GM21825 (cell line): ENCODE measurements around the gene SIK2.
"Not testable (repeated sequence)": the region's sequence is repeated elsewhere in the genome, so short reads cannot be mapped to it uniquely, and the experiment has no call there.

Source experiments
- ATAC-seq: cut with Tn5 transposase; IDR thresholded peaks from one replicate; pipeline ENCODE4 v1.9.1; 2021; ENCODE audit warnings: mild to moderate bottlenecking, moderate library complexity; ENCODE audit not compliant: unreplicated experiment

SIK2 gene

GRCh38 chr11:111620518-111620917, 18.3 kb downstream of the SIK2 start:
- ATAC-seq, result no peak

GRCh38 chr11:111623527-111624030, 21.3 kb downstream of the SIK2 start:
- no peak for ATAC-seq

- ATAC-seq, result no peak
These were observed 22.4 kb downstream of the SIK2 start for GRCh38 chr11:111624608-111625007.

- ATAC-seq, result no peak
These were observed 25.3 kb downstream of the SIK2 start for GRCh38 chr11:111627591-111627990.

- ATAC-seq, result no peak
These were observed 27.2 kb downstream of the SIK2 start for GRCh38 chr11:111629499-111629898.

- no peak for ATAC-seq
These were observed 28.9 kb downstream of the SIK2 start for GRCh38 chr11:111631024-111631665.

- no peak for ATAC-seq
These were observed 29.4 kb downstream of the SIK2 start for GRCh38 chr11:111631666-111632039.

- no peak for ATAC-seq
These were observed 30.4 kb downstream of the SIK2 start for GRCh38 chr11:111632516-111633220.

GRCh38 chr11:111633248-111633647, 31.0 kb downstream of the SIK2 start:
- no peak for ATAC-seq

- ATAC-seq, result no peak
These were observed 31.6 kb downstream of the SIK2 start for GRCh38 chr11:111633756-111634362.

- no peak for ATAC-seq
These were observed 32.9 kb downstream of the SIK2 start for GRCh38 chr11:111634981-111635705.

- no peak for ATAC-seq
These were observed 33.4 kb downstream of the SIK2 start for GRCh38 chr11:111635706-111636045.

GRCh38 chr11:111637885-111638284, 35.6 kb downstream of the SIK2 start:
- no peak for ATAC-seq

- no peak for ATAC-seq
These were observed 37.1 kb downstream of the SIK2 start for GRCh38 chr11:111639226-111639925.

- ATAC-seq, result no peak
These were observed 39.2 kb downstream of the SIK2 start for GRCh38 chr11:111641339-111642015.

- ATAC-seq, result no peak
These were observed 40.3 kb downstream of the SIK2 start for GRCh38 chr11:111642542-111642941.

GRCh38 chr11:111644922-111645321, 42.7 kb downstream of the SIK2 start:
- no peak for ATAC-seq

- no peak for ATAC-seq
These were observed 43.5 kb downstream of the SIK2 start for GRCh38 chr11:111645657-111646316.

- ATAC-seq, result not testable (repeated sequence)
These were observed 49.1 kb downstream of the SIK2 start for GRCh38 chr11:111651336-111651735.

- no peak for ATAC-seq
These were observed 49.9 kb downstream of the SIK2 start for GRCh38 chr11:111652184-111652583.
